ENCODE data around the gene LRRC43. TPM values are rescaled to one million over a fixed set of nuclear protein-coding genes. Genes with fewer than 3 reads are reported as not detected.
"Not testable (repeated sequence)": the region's sequence is repeated elsewhere in the genome, so short reads cannot be mapped to it uniquely, and the experiment has no call there.

The LRRC43 gene
- total RNA-seq, 1 experiment from 2014 or later: 0.46 TPM

GRCh38 chr12:122202017-122202416, 19.1 kb downstream of the LRRC43 start:
- Mint-ChIP-seq H3K9me3 (no peaks in the 10 kb centered on the region), H3K36me3 (ENCODE audit: insufficient read depth in 1 of 3, low read depth in 3 of 3) (no peaks in the 10 kb centered on the region; a peak in 1 of 7 replicates), H3K4me1 (peaks cover 15 to 21% of the 10 kb centered on the region in 2 experiments), H3K27ac (no peak overlapping the region), H3K27me3 (ENCODE audit: low read depth) (peaks cover 57% of the 10 kb centered on the region), H3K4me3 (no peak overlapping the region)
- Histone ChIP-seq H2BK12ac (ENCODE audit: insufficient read length, low read depth, low read length) (no peak overlapping the region), H4K20me1 (ENCODE audit: control insufficient read depth, insufficient read depth, insufficient read length) (no peaks in the 10 kb centered on the region), H3K4me1 (ENCODE audit: insufficient read depth, low read length) (no peaks in the 10 kb centered on the region; the same call in 1 of the 2 replicates), H2BK15ac (ENCODE audit: low read depth, low read length) (no peak overlapping the region), H4K91ac (ENCODE audit: insufficient read length, low read depth, low read length) (no peak overlapping the region), H3K56ac (ENCODE audit: insufficient read length, low read depth, low read length) (no peak overlapping the region), H3K27ac (ENCODE audit: insufficient read length, low read depth, low read length) (no peak overlapping the region), H2AFZ (ENCODE audit: low read length) (no peak overlapping the region), H3K14ac (ENCODE audit: insufficient read depth, low read length) (no peak overlapping the region), H3K79me1 (ENCODE audit: insufficient read depth, low read depth, low read length, poor library complexity, severe bottlenecking) (no peaks in the 10 kb centered on the region), H3K27me3 (ENCODE audit: insufficient read depth, low read length) (peaks cover 4% of the 10 kb centered on the region; the same call in 1 of the 2 replicates), H3K9me3 (ENCODE audit: control insufficient read depth, low read depth, low read length) (no peaks in the 10 kb centered on the region), H3K18ac (ENCODE audit: insufficient read length, low read depth, low read length) (no peak overlapping the region), H2BK20ac (ENCODE audit: low read depth, low read length, poor library complexity, severe bottlenecking) (no peak overlapping the region), H2AK5ac (ENCODE audit: insufficient read length, low read length) (no peak overlapping the region), H3K23me2 (ENCODE audit: insufficient read length, low read depth, low read length, poor library complexity, severe bottlenecking) (peaks cover 7% of the 10 kb centered on the region), H4K8ac (replicated peaks; ENCODE audit: insufficient read length, low read depth, low read length) (no peak overlapping the region), H3K9ac (ENCODE audit: extremely low read depth, insufficient read length, low read length) (no peak overlapping the region), H2BK120ac (ENCODE audit: low read depth, low read length, poor library complexity, severe bottlenecking) (no peak overlapping the region), H3K79me2 (ENCODE audit: insufficient read depth, low read length) (no peaks in the 10 kb centered on the region), H3K23ac (ENCODE audit: insufficient read length, low read depth, low read length) (no peak overlapping the region), H3T11ph (ENCODE audit: low read length) (no peak overlapping the region), H3K4ac (ENCODE audit: low read depth, low read length) (no peak overlapping the region), H4K5ac (ENCODE audit: insufficient read length, low read depth, low read length) (no peak overlapping the region), H2BK5ac (ENCODE audit: insufficient read length, low read length) (no peak overlapping the region), H3K4me2 (ENCODE audit: insufficient read depth, insufficient read length, low read length) (no peak overlapping the region)
- TF ChIP-seq CTCF (conservative IDR thresholded peaks at IDR 0.05): no peak
- no peak for DNase-seq
- WGBS (ENCODE audit: extremely low coverage, insufficient read length, low lambda C conversion rate): no CpG with 5 or more reads among the region's 6 CpGs

- not testable (repeated sequence) for H3T11ph ChIP-seq (ENCODE audit: low read length); H3K27me3 ChIP-seq (ENCODE audit: insufficient read depth, low read length); H3K4ac ChIP-seq (ENCODE audit: low read depth, low read length); H2BK15ac ChIP-seq (ENCODE audit: low read depth, low read length); H3K9ac ChIP-seq (ENCODE audit: extremely low read depth, insufficient read length, low read length); H3K27ac ChIP-seq (ENCODE audit: insufficient read length, low read depth, low read length); H3K56ac ChIP-seq (ENCODE audit: insufficient read length, low read depth, low read length); H3K23me2 ChIP-seq (ENCODE audit: insufficient read length, low read depth, low read length, poor library complexity, severe bottlenecking); H4K20me1 ChIP-seq (ENCODE audit: control insufficient read depth, insufficient read depth, insufficient read length); H2AK5ac ChIP-seq (ENCODE audit: insufficient read length, low read length); H3K9me3 Mint-ChIP-seq; H2BK5ac ChIP-seq (ENCODE audit: insufficient read length, low read length); H3K18ac ChIP-seq (ENCODE audit: insufficient read length, low read depth, low read length); H2AFZ ChIP-seq (ENCODE audit: low read length); DNase-seq; H3K79me1 ChIP-seq (ENCODE audit: insufficient read depth, low read depth, low read length, poor library complexity, severe bottlenecking); H3K4me1 ChIP-seq (ENCODE audit: insufficient read depth, low read length); H3K36me3 Mint-ChIP-seq (ENCODE audit: insufficient read depth in 1 of 3, low read depth in 3 of 3); H2BK120ac ChIP-seq (ENCODE audit: low read depth, low read length, poor library complexity, severe bottlenecking); H2BK20ac ChIP-seq (ENCODE audit: low read depth, low read length, poor library complexity, severe bottlenecking); H3K27ac Mint-ChIP-seq; H4K91ac ChIP-seq (ENCODE audit: insufficient read length, low read depth, low read length); H3K9me3 ChIP-seq (ENCODE audit: control insufficient read depth, low read depth, low read length); H4K5ac ChIP-seq (ENCODE audit: insufficient read length, low read depth, low read length); H3K23ac ChIP-seq (ENCODE audit: insufficient read length, low read depth, low read length); H3K14ac ChIP-seq (ENCODE audit: insufficient read depth, low read length); H4K8ac ChIP-seq (replicated peaks; ENCODE audit: insufficient read length, low read depth, low read length); H2BK12ac ChIP-seq (ENCODE audit: insufficient read length, low read depth, low read length); H3K79me2 ChIP-seq (ENCODE audit: insufficient read depth, low read length)
- no CpG with 5 or more reads among the region's 19 CpGs for WGBS (ENCODE audit: extremely low coverage, insufficient read length, low lambda C conversion rate)
- Mint-ChIP-seq H3K27me3 (ENCODE audit: low read depth) (peaks cover 55% of the 10 kb centered on the region), H3K4me3 (peak overlapping the region; percentile 64 to 83), H3K4me1 (peaks cover 17 to 21% of the 10 kb centered on the region in 2 experiments)
- H3K4me2 ChIP-seq (ENCODE audit: insufficient read depth, insufficient read length, low read length): peak overlapping the region; percentile 48
These were observed 19.9 kb downstream of the LRRC43 start for GRCh38 chr12:122202811-122203210.
